NT2/D1 (cell line): ENCODE measurements around the gene ASRGL1.
"Not testable (repeated sequence)": the region's sequence is repeated elsewhere in the genome, so short reads cannot be mapped to it uniquely, and the experiment has no call there.

ENCODE experiments used
- DNase-seq: peaks from one replicate; pipeline ENCODE4 v3.0.0-alpha.2; 2011; ENCODE audit warnings: low read depth, low spot score
- H3K27me3 ChIP-seq: 2 replicates; pipeline ENCODE4 v1.6.0; 2011; ENCODE audit warnings: mild to moderate bottlenecking; ENCODE audit not compliant: insufficient read length, insufficient read depth
- H3K36me3 ChIP-seq: 2 replicates; pipeline ENCODE4 v1.6.1; 2011; ENCODE audit warnings: mild to moderate bottlenecking, low read length, mixed read lengths; ENCODE audit not compliant: insufficient read depth, insufficient read length
- H3K4me1 ChIP-seq: 2 replicates; pipeline ENCODE4 v1.5.1; 2011; ENCODE audit not compliant: insufficient read depth, insufficient read length
- H3K4me3 ChIP-seq: 2 replicates; pipeline ENCODE4 v1.5.1; 2011; ENCODE audit warnings: low read depth; ENCODE audit not compliant: insufficient read length
- H3K9ac ChIP-seq: 2 replicates; pipeline ENCODE4 v1.6.0; 2011; ENCODE audit warnings: low read depth; ENCODE audit not compliant: insufficient read length
- H3K9me3 ChIP-seq: 2 replicates; pipeline ENCODE4 v1.5.1; 2011; ENCODE audit warnings: mild to moderate bottlenecking, low read length; ENCODE audit not compliant: insufficient read depth
- SUZ12 ChIP-seq: IDR thresholded peaks from 2 replicates; pipeline ENCODE4 v1.6.1; 2011; ENCODE audit not compliant: insufficient read length, insufficient read depth; ENCODE audit errors: extremely low read depth
- YY1 ChIP-seq: IDR thresholded peaks from 2 replicates; pipeline ENCODE4 v1.6.1; 2011; ENCODE audit not compliant: insufficient read length, insufficient read depth
- ZNF274 ChIP-seq: IDR thresholded peaks from 2 replicates; pipeline ENCODE4 v1.6.1; 2011; ENCODE audit warnings: mild to moderate bottlenecking, low read depth, low read length

ASRGL1 gene

DNA sequence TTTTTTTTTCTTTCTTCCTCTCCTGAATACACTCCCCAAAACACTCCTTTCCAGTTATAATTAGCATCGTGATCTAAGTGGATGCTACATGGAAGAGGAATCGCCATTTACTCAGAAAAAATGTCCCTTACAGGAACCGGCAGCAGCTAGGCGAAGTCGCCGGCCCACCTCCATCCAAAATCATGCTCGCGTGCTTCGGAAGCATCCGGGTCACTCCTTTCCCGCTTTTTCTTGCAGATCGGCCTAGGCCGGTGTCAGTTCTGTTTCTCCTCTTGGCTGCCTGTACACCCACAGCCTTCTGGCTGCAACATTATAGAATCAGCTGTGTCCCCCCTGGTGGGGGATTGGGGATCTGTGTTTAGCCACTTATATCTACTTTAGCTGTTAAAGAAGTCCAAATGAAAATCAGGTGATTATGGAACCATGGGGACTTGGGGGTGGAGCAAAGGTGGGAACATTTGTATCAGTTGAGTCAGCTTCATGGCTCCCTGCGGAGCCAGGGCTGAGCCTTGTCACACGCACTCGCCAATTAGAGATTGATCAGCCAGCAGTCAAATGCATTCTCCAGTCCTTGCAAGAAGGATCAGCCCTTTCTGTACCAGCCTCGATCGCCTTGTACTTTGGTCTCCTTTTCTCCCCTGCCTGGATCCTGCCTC is 36.3 kb downstream of the ASRGL1 start:
- no peak overlapping the region for H3K9ac ChIP-seq
- TF ChIP-seq YY1 (no peak), ZNF274 (no peak), SUZ12 (no peak)
- peaks cover 4% of the 10 kb centered on the region; the same call in 1 of the 2 replicates for H3K9me3 ChIP-seq
- H3K4me1 ChIP-seq = no peaks in the 10 kb centered on the region
- no peaks in the 10 kb centered on the region for H3K27me3 ChIP-seq
- no peak overlapping the region for H3K4me3 ChIP-seq
- H3K36me3 ChIP-seq = peaks cover 6% of the 10 kb centered on the region
- DNase-seq = no peak

- TF ChIP-seq ZNF274 = no peak
- TF ChIP-seq SUZ12 = no peak
- TF ChIP-seq YY1 = no peak
- Histone ChIP-seq H3K27me3 (no peaks in the 10 kb centered on the region), H3K9me3 (no peaks in the 10 kb centered on the region), H3K36me3 (peaks cover 6% of the 10 kb centered on the region), H3K4me1 (no peaks in the 10 kb centered on the region), H3K9ac (no peak overlapping the region), H3K4me3 (no peak overlapping the region)
- DNase-seq = no peak
These were observed 37.6 kb downstream of the ASRGL1 start for GRCh38 chr11:62374801-62375200.

DNA sequence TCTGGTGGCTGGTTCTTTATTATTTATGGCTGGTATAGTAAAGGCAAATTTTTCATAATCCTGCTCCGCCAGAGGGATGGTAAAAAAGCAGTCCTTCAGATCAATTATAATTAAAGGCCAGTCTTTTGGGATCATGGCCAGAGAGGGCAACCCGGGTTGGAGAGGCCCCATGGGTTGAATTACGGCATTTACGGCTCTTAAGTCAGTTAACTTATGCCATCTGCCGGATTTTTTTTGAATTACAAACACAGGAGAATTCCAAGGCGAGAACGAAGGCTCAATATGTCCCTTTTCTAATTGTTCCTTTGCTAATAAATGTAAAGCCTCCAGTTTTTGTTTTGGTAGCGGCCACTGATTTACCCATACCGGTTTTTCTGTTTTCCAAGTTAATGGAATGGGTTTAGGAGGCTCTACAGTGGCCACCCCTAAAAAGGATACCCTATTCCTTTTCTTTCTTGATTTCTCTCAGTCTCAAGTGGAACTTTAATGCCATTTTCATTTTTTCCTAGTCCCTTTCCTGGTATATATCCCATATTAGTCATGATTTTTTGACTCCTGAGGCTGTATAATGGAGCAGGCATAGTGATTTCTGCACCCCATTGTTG is 41.3 kb downstream of the ASRGL1 start:
- H3K4me1 ChIP-seq, DNase-seq, H3K4me3 ChIP-seq, H3K27me3 ChIP-seq, H3K9ac ChIP-seq, H3K9me3 ChIP-seq, H3K36me3 ChIP-seq: not testable (repeated sequence)

- H3K4me3 ChIP-seq, H3K27me3 ChIP-seq, H3K36me3 ChIP-seq, DNase-seq, H3K4me1 ChIP-seq, H3K9me3 ChIP-seq, H3K9ac ChIP-seq: not testable (repeated sequence)
These were observed 42.3 kb downstream of the ASRGL1 start for GRCh38 chr11:62379586-62379985.

DNA sequence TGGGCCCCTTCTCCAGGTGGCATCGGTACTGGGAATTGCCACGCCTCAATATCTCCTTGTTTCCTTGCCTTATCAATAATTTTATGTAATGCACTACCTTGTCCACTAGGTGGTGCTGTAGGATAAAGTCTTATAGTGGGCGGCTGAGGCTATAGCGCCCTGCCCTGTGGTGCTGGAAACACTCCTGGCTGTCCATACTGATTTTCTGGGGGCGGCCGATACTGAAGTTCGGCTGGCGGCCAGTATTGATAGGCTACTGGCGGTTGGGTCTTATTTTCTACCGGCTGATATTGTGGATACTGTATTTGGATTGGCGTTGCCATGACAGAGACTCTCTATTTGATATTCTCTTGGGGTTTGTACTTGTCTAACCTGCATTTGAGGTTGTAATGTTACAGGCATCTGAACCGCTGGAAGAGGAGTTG is 43.6 kb downstream of the ASRGL1 start:
- not testable (repeated sequence) for H3K9me3 ChIP-seq, H3K27me3 ChIP-seq, H3K4me1 ChIP-seq, H3K9ac ChIP-seq, H3K4me3 ChIP-seq, H3K36me3 ChIP-seq
- DNase-seq = peak; percentile 65

- no peak overlapping the region for H3K4me3 ChIP-seq
These were observed 46.6 kb downstream of the ASRGL1 start for GRCh38 chr11:62383822-62384221.

GRCh38 chr11:62386083-62386482 is 48.8 kb downstream of the ASRGL1 start:
- H3K9me3 ChIP-seq, DNase-seq: not testable (repeated sequence)

More at GRCh38 chr11:62383822-62384221, 46.6 kb downstream of the ASRGL1 start:
- no peak for DNase-seq
- no peaks in the 10 kb centered on the region for H3K36me3 ChIP-seq
- no peaks in the 10 kb centered on the region for H3K9me3 ChIP-seq
- no peak overlapping the region for H3K9ac ChIP-seq
- H3K27me3 ChIP-seq = no peaks in the 10 kb centered on the region
- H3K4me1 ChIP-seq = peaks cover 6% of the 10 kb centered on the region
- TF ChIP-seq ZNF274 = no peak
- TF ChIP-seq SUZ12 = no peak
- TF ChIP-seq YY1 = no peak

GRCh38 chr11:62387381-62387780 is 50.1 kb downstream of the ASRGL1 start:
- Histone ChIP-seq H3K4me1 (no peaks in the 10 kb centered on the region), H3K4me3 (no peak overlapping the region), H3K36me3 (peaks cover 10% of the 10 kb centered on the region), H3K9me3 (no peaks in the 10 kb centered on the region), H3K9ac (no peak overlapping the region), H3K27me3 (no peaks in the 10 kb centered on the region)
- TF ChIP-seq YY1 = no peak
- TF ChIP-seq ZNF274 = no peak
- TF ChIP-seq SUZ12 = no peak
- DNase-seq = no peak

More at GRCh38 chr11:62386083-62386482, 48.8 kb downstream of the ASRGL1 start:
- not testable (repeated sequence) for H3K4me3 ChIP-seq, H3K4me1 ChIP-seq, H3K9ac ChIP-seq, H3K27me3 ChIP-seq, H3K36me3 ChIP-seq
